ENCODE measurements around the gene CD1E. TPM values are rescaled to one million over a fixed set of nuclear protein-coding genes. Genes with fewer than 3 reads are reported as not detected.

Gene CD1E
- polyA plus RNA-seq, 1 of the 3 experiments (the other 2 are of a cell fraction) = not detected

GRCh38 chr1:158398818-158399514 lies 45.3 kb downstream of the CD1E start, which contains the start of gene OR10T2:
Gene OR10T2, minus strand, starts transcription at chr1:158399466. Its CDS starts 0 bp downstream, at chr1:158399466.
- no peak within 1 kb of the TSS for H2AFZ ChIP-seq (ENCODE audit: low read depth)
- H3K4me1 ChIP-seq (ENCODE audit: control insufficient read depth in 1 of 2, insufficient read depth in 2 of 2, low read depth in 1 of 2, low read length in 1 of 2) = no peaks in the 10 kb centered on the region
- no peak within 1 kb of the TSS for H3K27ac ChIP-seq (ENCODE audit: low read depth in 2 of 2, low read length in 1 of 2)
- no peaks in the 10 kb centered on the region for H3K36me3 ChIP-seq (replicated peaks in 1 of 2; ENCODE audit: control insufficient read depth in 1 of 2, insufficient read depth in 2 of 2, low read length in 1 of 2)
- ChIA-PET CTCF (no interaction called here), POLR2A (no interaction called here)
- no peak within 1 kb of the TSS for H3K4me2 ChIP-seq
- H3K9ac ChIP-seq = no peak within 1 kb of the TSS
- no peaks in the 10 kb centered on the region for H3K9me3 ChIP-seq
- H3F3A ChIP-seq (replicated peaks; ENCODE audit: insufficient read depth) = no peaks in the 10 kb centered on the region
- no peaks in the 10 kb centered on the region for H3K27me3 ChIP-seq (ENCODE audit: insufficient read depth)
- no peaks in the 10 kb centered on the region for H3K9me2 ChIP-seq
- TF ChIP-seq JUND (IDR thresholded peaks at IDR 0.05) (no peak), NRF1 (IDR thresholded peaks at IDR 0.05; ENCODE audit: low read depth, low read length) (no peak), CTCF (IDR thresholded peaks at IDR 0.05) (no peak), PBX3 (IDR thresholded peaks at IDR 0.05) (no peak), MEF2A (IDR thresholded peaks at IDR 0.05; ENCODE audit: borderline replicate concordance, low read depth) (no peak), GATA2 (CRISPR knock-in tag; IDR thresholded peaks at IDR 0.05) (no peak), USF2 (IDR thresholded peaks at IDR 0.05; ENCODE audit: borderline replicate concordance, low read depth, low read length) (no peak), YY1 (IDR thresholded peaks at IDR 0.05; ENCODE audit: low read depth) (no peak), SMC3 (IDR thresholded peaks at IDR 0.05; ENCODE audit: low read depth, low read length) (no peak), IRF3 (IDR thresholded peaks at IDR 0.05; ENCODE audit: low read depth, low read length) (no peak), ZBTB33 (IDR thresholded peaks at IDR 0.05; ENCODE audit: borderline replicate concordance, low read depth) (no peak), MAX (IDR thresholded peaks at IDR 0.05; ENCODE audit: low read depth) (no peak), EZH2phosphoT487 (IDR thresholded peaks at IDR 0.05; ENCODE audit: borderline replicate concordance, low read depth) (no peak), POLR2AphosphoS5 (IDR thresholded peaks at IDR 0.05; ENCODE audit: low read depth, low read length) (no peak), FOXJ3 (CRISPR knock-in tag; IDR thresholded peaks at IDR 0.05) (no peak), REST (IDR thresholded peaks at IDR 0.05; ENCODE audit: low read depth, low read length) (no peak), FOXM1 (IDR thresholded peaks at IDR 0.05; ENCODE audit: low read depth) (no peak)
- no peak within 1 kb of the TSS for H3K4me3 ChIP-seq (ENCODE audit: low read depth in 2 of 2, low read length in 1 of 2)
- no peaks in the 10 kb centered on the region for H3K79me2 ChIP-seq (ENCODE audit: insufficient read depth)
- no peaks in the 10 kb centered on the region for H4K20me1 ChIP-seq (ENCODE audit: insufficient read depth)
- 2% methylated on average over 5 of the region's 5 CpGs for WGBS (ENCODE audit: low lambda C conversion rate)
- DNase-seq = no peak
